GM21723 (cell line): ENCODE data around the gene EPDR1.
"Not testable (repeated sequence)": the region's sequence is repeated elsewhere in the genome, so short reads cannot be mapped to it uniquely, and the experiment has no call there.

Experiments used
- ATAC-seq: cut with Tn5 transposase; IDR thresholded peaks from one replicate; pipeline ENCODE4 v1.9.1; 2021; ENCODE audit warnings: mild to moderate bottlenecking, moderate library complexity; ENCODE audit not compliant: unreplicated experiment

The EPDR1 gene

DNA sequence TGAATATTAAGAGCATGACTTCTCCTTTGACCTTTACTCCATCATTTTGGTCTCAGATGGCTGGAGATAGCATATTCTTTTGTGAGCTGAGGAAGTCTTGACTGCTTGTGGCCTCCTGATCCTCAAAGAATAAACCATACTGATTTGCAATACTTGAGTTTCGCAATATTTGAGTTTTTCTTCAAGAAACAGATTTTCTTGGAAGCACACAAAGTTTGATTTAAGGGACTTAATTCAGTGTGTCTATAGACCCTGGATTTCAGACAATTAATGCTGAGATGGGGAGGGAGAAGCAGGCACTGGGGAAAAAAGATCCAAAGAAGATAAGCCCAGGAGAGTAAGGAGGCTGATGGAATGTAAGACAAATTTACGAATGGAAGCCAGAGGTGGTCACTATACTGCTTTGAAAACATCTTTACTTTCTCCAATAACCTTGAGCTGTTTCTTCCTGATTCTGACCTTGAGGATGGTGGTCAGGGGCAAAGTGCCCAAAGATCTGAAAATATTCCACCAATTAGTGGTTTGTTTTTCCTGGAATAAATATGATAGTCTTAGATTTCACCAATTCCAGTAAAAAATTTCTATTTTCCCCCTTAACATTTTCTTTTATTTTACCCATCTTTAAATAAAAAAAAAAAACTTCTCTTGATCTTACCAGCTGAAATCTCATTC is 7.5 kb downstream of the EPDR1 start:
- no peak for ATAC-seq

DNA sequence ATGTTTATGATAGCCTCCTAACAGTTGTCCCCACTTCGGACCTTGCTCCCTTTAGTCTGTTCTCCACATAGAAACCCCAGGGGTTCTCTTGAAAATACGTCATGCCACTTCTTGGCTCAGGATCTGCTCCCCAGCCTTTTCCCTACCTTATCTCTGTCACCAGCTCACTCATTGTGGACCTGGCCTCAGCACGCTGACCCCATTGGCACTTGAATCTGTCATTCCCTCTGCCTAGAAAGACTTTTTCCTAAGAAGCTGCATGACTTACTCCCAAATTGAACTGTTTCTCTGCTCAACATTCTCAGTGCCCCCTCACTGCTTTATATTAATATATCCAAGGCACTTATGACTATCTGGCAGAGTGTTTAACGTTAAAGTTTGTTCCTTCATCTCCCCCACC is 8.4 kb downstream of the EPDR1 start:
- ATAC-seq: no peak

DNA sequence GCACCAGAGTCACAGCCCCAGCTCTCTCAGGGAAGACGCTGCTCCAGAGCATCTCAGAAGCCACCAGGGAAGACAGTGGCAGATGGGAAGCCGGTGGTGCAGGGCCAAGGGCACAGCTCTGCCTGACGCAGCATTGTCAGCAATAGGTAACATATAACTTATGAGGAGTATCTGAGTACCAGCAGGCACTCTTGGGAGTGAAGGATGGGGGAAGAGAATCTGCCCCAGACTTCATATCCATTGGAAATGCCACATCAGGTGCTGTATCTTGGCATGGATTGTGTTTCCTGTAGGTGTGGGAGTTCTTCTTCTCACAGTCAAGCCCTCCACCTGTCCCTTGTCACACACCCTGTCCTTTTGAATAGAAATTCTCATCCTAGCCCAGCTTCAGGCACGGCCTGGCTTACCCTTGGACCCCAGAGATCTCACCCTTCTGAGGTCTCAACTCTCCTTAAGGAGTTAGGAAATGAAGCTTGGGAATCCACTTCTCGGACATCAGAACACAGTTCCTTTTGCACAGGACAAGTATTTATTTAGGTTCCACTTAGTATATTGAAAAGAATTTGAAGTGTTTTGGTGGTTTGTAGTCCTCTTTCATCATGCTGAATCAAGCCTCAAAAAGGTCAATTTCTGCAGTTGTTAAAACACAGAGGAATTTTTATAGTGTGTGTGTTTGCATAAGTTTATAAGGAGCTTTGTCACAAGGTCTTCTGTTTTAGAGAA is 9.9 kb downstream of the EPDR1 start:
- ATAC-seq: no peak

DNA sequence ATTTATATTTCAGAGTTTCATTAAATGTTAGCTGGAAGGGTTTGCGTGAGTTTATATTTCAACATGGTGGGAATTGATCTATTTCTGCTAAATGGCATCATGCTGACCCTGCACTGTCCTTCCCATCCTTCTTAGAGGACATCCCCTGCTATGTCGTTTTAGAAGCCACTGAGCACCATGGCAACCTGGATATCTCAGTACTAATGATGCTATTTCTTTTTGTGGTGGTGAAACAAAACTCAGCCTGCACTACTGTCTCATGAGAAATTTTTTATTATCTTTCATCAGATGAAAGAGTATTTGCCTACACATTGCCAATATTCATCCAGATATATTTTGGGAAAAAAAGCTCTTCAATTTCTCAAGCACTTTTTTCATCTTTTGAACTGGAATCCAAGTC is 12.1 kb downstream of the EPDR1 start:
- ATAC-seq: no peak

DNA sequence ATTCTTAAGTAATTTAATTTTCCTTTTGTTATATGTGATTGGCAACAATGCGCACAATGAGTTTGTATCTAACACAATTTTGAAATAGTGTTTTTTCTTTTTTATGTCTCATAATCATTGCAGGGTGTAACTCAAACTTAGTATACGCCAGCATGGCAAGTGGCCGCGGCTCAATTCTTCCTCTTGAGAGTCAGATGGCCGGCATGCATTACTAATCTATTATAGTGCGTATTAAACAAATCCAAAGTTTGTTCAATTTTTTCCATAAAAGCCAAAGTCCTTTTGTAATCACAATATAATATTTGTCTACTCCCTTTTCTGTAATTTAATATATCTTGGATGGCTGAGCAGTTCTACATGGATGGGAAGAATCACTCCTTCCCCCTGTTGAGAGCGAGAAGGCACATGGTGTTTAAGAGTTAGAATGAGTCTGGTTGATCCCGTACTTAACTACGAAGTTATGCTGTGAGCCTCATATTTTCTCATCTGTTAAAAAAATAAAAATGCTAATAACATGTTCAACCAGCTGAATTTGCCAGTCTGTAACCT is 12.7 kb downstream of the EPDR1 start:
- ATAC-seq: no peak

DNA sequence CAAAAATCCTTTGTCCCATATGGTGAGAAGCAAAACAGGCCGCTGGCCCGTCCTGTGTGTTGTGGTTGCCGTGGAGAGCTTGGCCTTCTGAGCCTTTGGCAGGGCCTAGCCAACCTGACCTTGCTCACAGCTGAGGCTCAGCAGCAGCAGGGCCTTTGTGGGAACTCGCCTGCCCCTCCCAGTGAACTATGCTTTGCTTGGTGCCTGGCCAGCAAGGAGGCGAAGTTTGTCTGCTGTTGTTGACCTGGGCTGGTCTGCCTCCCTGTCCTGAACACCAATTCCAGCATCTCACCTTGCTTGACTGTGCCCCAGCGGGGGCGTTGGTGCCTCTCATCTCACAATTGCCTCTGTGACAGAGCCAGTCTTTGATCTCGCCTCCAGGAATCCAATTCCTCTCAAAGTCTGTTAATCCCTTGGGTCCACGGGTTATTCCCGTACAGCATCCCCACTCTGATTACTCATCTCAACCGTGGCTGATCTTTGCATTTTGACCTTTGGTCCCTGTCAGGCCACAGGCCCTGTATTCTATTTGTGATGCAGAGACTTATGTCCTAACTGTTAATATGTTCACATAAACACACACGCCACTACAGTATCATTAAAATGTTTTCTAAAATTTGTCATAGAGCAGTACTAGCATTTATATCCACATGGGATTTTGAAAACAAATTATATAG is 22.6 kb downstream of the EPDR1 start:
- no peak for ATAC-seq

DNA sequence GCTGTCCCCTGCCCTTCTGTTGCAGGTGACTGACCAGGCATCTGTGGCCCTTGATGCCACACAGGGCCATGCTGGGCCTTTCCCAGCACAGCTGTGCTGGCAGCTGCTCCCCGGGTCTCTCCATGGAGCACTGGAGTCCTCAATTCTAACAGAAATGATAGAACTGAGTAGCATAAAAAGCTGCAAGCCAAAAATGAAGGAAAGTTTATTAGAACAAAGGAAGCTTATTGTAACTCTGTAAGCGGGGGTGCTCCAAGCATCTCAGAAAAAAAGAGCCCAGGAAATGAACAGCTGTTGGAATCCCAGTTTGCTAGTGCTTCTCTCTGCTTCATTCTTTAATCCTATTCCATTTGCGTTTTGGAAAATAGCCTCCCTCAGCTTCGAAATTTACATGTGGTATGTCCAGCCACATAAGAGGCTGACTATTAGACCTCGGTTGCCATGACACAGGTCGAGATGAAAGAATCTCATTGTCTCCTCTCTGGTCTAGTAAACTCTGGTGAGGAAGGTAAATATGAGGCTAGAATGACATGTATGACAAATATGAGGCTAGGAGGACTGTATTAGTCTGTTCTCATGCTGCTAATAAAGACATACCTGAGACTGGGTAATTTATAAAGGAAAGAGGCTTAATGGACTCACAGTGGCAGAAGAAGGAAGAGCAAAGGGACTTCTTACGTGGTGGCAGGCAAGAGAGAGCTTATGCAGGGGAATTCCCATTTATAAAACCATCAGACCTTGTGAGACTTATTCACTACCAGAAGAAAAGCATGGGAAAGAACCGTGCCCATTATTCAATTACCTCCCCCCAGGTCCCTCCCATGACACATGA is 23.7 kb downstream of the EPDR1 start:
- ATAC-seq: no peak

DNA sequence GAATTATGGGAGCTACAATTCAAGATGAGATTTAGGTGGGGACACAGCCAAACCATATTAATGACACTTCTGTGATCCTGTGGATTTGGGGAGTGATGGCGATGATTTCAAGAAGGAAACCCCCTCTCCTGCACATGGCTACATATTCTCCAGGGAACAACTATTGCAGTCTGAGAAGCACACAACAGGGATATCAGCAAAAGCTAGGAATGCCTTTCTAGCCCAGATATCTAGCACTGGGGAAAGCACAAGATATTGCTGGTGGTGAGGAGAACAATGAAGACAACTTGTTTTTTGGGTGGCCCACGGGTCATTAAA is 24.3 kb downstream of the EPDR1 start:
- no peak for ATAC-seq

DNA sequence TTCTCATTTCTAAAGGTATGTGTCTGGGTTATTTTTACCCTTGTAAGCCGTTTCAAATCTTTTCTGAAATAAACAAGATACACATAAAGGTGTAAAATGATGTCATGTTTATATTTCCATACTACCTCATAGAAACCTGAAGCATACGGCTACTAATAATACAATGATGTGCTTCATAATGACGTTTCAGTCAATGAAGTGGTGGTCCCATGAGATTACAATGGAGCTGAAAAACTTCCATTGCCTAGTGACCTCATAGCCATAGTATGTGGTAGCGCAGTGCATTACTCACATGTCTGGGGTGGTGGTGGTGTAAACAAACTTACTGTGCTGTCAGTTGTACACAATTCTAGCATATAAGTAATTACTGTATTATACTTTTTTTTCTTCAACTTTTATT is 24.9 kb downstream of the EPDR1 start:
- ATAC-seq: no peak

DNA sequence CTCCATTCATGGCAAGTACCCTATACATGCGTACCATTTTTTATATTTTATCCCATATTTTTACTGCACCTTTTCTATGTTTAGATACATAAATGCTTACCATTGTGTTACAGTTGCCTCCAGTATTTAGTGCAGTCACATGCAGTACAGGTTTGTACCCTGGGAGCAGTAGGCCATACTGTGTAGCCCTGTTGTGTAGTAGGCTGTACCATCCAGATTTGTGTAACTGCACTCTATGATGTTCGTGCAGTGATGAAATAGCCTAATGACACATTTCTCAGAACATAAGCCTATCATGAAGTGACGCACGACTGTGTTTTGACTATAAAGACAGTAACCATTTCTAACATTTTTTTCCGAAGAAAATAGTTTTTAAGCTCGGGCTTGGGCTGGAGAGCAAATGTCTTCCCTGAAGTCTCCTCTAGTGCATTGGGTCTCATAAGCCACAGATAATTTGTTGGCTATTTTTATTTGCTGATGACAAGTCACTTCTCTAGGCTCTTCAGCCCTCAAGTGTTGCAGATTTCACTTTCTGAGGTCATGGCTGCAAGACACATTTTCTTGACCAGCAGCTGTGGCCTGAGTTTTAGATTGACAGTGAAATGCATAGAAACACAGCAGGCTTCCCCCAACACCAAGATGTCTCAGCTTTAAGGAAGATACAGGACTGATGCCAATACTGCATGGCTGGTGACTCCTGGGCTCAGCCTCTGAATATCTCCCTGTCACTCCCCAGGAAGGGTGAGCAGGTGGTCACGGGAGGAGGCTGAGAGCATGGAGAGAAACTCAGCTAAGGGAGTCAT is 26.9 kb downstream of the EPDR1 start:
- no peak for ATAC-seq

DNA sequence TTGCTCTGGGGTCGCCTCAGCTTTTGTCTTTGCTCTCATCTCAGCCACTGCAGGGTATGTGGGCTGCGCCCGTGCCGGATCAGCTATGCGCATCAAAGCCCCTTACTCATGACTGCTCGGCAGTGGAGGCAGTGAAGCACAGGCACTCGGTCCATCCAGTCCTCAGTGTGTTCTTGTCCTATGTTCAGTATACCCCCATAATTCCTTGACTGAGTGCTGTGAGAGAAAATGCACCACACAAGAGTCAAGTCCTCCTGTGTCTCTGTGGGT is 27.4 kb downstream of the EPDR1 start:
- no peak for ATAC-seq

DNA sequence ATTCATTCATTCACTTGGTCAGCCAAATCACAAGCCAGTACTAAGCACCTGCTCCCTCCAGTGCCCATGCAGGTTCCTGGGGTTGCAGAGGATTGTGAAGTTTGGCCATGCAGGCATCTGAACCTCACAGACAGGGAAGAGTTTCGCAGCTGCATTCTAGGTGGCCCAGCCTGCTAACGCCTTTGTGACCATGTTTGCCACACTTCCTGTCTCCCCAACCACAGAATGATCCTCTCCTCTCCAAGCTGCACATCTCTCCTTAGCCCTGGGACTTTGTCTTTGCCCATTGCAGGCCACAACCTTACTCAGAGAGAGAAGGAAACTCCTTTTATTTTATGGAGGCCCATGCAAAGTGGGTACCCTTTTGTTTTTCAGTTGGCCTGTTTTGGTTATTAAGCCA is 31.8 kb downstream of the EPDR1 start:
- ATAC-seq: no peak

DNA sequence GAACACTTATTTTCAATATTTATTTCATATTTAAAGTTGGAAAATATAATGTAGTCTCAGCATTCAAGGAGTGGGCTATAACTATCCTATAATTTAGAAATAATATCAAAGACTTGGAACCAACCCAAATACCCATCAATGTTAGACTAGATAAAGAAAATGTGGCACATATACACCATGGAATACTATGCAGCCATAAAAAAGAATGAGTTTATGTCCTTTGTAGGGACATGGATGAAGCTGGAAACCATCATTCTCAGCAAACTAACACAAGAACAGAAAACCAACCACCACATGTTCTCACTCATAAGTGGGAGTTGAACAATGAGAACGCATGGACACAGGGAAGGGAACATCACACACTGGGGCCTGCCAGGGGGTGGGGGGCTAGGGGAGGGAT is 33.8 kb downstream of the EPDR1 start:
- ATAC-seq: not testable (repeated sequence)

DNA sequence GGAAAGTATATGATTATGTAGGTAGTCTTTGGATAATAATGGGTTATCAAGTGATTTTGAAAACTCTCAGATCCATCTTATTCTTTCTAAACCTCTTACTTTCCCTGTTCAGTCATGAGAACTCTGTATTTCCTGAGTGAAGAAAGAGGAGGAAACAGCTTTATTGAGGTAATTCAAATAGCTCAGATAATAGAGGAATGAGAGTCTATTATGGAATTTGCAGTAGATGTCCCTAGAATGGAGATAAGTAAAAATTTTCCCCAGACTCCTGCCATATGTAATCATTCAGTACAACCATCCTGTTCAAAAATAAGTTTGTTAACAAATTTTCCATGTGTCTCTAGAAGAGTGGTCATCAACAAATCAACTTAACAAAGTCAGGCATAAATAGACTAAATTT is 36.4 kb downstream of the EPDR1 start:
- no peak for ATAC-seq

DNA sequence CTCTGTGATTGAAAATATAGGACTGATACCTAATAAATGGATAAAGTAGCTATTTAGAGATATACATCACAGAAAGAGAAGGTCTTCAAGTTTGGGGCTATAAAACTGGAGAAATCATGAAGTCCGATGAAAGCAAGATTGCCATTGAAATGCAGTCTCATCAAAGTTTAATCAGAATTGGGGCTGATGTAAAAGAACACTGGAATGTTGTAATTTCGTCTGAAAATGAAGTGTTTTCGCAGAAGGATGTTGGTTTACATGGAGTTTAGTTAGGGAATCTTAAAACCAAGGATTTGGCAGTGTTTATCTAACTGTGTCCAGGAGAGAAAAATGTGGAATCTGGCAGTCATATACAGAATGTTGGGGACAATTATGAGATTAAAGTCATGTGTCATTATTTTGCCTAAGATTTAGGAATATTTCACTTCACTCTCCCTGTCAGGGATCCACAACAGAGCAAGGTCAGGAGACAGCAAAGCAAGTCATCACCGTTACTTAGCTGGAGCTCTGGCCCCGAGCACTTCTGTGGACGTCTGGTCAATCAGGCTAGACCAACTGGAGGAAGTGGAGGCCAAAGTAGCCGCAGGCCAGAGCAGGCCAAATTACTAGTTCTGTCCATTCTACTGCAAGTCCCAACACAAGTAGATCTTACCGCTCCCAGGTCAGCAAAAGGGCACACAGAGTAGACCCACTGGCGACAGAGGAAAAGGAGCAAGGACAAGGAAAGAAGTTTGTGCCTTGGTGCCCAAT is 37.0 kb downstream of the EPDR1 start:
- ATAC-seq: no peak

DNA sequence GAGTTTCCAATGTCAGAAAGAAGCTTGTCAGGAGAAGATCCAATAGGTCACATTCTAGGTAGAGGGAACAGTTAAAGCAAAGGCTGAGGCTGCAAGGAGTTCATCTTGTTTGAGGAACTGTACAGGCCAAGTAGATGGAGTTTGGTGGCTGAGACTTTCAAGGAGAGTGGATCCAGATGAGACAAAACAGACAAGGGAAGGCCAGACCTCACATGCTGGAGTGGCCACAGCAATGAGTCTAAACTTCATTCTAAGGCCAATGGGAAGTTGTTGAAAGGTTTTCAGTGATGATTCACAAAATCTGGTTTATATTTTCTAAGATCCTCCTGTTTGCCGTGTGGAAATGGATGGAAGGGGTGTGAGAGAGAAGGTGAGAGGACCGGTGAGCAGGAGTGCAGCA is 40.0 kb downstream of the EPDR1 start:
- ATAC-seq: no peak

DNA sequence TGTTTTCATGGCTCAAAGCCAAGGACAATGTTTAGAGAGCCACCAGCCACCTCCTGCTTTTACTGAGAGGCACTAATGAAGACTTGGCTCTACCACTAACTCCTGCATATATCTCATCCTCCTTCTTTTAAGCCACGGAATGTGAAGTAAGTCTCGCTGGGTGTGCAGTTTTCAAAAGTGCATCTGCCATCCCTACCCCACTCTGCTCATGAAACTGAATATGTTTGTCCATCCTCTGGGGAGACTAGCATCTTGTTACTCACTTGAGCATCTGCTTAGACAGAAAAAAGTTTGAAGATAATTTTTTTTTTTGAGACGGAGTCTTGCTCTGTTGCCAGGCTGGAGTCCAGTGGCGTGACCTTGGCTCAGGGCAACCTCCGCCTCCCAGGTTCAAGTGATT is 40.8 kb downstream of the EPDR1 start:
- no peak for ATAC-seq

DNA sequence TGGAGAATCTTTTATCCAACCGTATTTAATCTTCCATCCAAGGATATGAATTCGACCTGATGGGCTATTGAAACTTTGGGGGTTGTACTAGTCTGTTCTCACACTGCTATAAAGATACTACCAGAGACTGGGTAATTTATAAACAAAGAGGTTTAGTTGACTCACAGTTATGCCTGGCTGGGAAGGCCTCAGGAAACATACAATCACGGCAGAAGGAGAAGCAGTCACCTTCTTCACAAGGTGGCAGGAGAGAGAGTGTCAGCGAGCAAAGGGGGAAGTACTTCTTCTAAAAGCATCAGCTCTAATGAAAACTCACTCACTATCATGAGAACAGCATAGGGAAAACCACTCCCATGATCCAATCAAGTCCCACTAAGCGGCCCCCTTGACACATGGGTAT is 43.8 kb downstream of the EPDR1 start:
- ATAC-seq: no peak

DNA sequence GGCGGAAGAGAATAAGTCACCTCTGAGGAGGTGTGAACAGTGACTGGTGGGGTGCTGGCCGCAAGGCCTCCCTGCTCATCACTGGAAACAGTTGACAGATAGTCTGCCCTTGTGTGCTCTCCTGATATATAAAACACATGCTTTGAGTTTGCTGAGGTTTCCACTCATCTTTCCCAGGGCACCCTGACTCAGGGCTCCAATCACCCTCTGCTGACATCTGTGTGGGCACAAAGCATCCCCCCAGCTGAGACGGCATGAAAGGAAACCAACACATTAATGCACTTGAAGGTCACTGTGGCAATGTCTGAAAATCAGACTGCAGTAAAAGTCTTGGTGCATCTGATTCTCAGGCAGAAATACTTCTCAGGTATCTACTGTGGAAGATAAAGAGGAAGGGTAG is 49.8 kb downstream of the EPDR1 start:
- ATAC-seq: no peak

DNA sequence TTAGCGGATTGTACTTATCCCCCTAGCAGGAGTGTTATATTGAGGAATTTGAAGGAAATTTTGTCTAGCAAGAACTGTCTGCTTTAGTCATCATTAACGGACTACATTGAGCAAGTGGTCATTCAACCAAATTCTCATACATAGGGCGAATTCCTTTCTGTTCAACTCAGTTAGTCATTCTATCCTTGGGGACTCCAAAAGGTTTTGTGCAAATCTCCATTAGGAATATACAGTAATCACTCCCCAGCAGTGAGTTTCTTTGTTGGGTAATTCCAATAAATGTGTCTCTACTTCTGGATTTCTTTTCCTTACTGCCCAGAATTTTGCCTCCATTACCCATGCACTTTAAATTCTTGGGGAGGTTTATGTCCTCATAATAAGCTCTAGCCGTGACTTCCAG is 51.1 kb downstream of the EPDR1 start:
- no peak for ATAC-seq
